Neural progenitor cell (in vitro differentiated cells): ENCODE results near the gene PRPF40A.

Source experiments
- EZH2 ChIP-seq: fragments of 200-600 bp; sonication (generic); IDR thresholded peaks from 2 replicates; pipeline ENCODE4 v1.6.1; 2017; ENCODE audit warnings: antibody characterized with exemption, mild to moderate bottlenecking, moderate library complexity
- TF ChIP-seq, protein P1 (sequence below): fragments of 200-600 bp; sonication (generic); IDR thresholded peaks from 2 replicates; pipeline ENCODE4 v1.5.1; 2017; ENCODE audit warnings: antibody characterized with exemption, mild to moderate bottlenecking

DNA sequence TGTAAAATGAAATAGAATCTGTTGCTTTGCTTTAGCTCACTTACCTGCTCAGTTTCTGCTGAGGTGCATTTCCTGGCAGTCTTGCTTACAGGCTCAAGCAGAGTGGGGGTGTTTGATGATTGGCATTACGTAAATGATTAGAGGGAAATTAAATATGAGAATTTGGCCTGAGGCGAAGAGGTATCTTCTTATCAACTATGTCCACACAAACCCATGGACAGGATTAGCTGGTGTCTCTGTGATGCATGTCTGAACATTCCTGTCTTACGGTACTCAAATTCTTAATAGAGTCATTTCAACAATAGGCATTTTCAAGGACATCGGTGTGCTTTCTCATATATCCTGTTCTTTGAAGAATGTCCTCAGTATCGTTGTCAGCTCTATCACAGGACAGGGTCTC lies 102.1 kb downstream of the PRPF40A start:
- no peak for TF ChIP-seq EZH2
- TF ChIP-seq, protein P1, sequence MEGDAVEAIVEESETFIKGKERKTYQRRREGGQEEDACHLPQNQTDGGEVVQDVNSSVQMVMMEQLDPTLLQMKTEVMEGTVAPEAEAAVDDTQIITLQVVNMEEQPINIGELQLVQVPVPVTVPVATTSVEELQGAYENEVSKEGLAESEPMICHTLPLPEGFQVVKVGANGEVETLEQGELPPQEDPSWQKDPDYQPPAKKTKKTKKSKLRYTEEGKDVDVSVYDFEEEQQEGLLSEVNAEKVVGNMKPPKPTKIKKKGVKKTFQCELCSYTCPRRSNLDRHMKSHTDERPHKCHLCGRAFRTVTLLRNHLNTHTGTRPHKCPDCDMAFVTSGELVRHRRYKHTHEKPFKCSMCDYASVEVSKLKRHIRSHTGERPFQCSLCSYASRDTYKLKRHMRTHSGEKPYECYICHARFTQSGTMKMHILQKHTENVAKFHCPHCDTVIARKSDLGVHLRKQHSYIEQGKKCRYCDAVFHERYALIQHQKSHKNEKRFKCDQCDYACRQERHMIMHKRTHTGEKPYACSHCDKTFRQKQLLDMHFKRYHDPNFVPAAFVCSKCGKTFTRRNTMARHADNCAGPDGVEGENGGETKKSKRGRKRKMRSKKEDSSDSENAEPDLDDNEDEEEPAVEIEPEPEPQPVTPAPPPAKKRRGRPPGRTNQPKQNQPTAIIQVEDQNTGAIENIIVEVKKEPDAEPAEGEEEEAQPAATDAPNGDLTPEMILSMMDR = no peak
